Spleen (tissue), 7 donors: ENCODE data around the gene SLC22A2.

ENCODE experiments used
- CTCF ChIP-seq, 11 experiments: fragments of 200-600 bp in 7 of 11; fragments of 450-650 bp in 4 of 11; sonication (generic) in 4 of 11; IDR thresholded peaks in 8 of 11; conservative IDR thresholded peaks in 3 of 11; 1 replicate in 7 of 11; 2 replicates in 4 of 11; pipeline versions ENCODE4 v1.4.0 to v1.8.0; 2016 to 2021; ENCODE audit warnings: antibody characterized with exemption in 11 of 11, inconsistent platforms in 4 of 11, mild to moderate bottlenecking in 1 of 11
- POLR2A ChIP-seq, 3 donors: fragments of 450-650 bp; IDR thresholded peaks; one replicate each; pipeline ENCODE4 v1.5.1; 2017; ENCODE audit warnings: antibody characterized with exemption in 3 of 3, mild to moderate bottlenecking in 1 of 3
- donor health status: DM: no; HTN: no; CAD: no; lungs with moderate emphysema.
- donor health status: DM: no; HTN: no; CAD: no.
- donor health status: DM: no; HTN: no; CAD: no.

GRCh38 chr6:160247457-160247883, 11.2 kb downstream of the SLC22A2 start:
- TF ChIP-seq CTCF (IDR thresholded peaks at IDR 0.05 in 8 of 11, conservative IDR thresholded peaks at IDR 0.05 in 3 of 11) (no peak), POLR2A (IDR thresholded peaks at IDR 0.05) (no peak)
